Fibroblast of lung (primary cell): ENCODE results near the gene PDE4B.

ENCODE experiments used
- EZH2 ChIP-seq: IDR thresholded peaks from 2 replicates; pipeline ENCODE4 v1.5.1; 2012; ENCODE audit warnings: low read length, control low read depth, mild to moderate bottlenecking; ENCODE audit errors: missing control alignments
- TF ChIP-seq, protein P1 (sequence below), 2 donors: IDR thresholded peaks in 1 of 2; conservative IDR thresholded peaks in 1 of 2; 1 replicate in 1 of 2; 2 replicates in 1 of 2; pipeline ENCODE4 v1.5.1; 2011 to 2012; ENCODE audit warnings: low read length in 2 of 2, control low read depth in 1 of 2, inconsistent platforms in 1 of 2, low read depth in 1 of 2, mild to moderate bottlenecking in 1 of 2

- TF ChIP-seq, protein P1, sequence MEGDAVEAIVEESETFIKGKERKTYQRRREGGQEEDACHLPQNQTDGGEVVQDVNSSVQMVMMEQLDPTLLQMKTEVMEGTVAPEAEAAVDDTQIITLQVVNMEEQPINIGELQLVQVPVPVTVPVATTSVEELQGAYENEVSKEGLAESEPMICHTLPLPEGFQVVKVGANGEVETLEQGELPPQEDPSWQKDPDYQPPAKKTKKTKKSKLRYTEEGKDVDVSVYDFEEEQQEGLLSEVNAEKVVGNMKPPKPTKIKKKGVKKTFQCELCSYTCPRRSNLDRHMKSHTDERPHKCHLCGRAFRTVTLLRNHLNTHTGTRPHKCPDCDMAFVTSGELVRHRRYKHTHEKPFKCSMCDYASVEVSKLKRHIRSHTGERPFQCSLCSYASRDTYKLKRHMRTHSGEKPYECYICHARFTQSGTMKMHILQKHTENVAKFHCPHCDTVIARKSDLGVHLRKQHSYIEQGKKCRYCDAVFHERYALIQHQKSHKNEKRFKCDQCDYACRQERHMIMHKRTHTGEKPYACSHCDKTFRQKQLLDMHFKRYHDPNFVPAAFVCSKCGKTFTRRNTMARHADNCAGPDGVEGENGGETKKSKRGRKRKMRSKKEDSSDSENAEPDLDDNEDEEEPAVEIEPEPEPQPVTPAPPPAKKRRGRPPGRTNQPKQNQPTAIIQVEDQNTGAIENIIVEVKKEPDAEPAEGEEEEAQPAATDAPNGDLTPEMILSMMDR (conservative IDR thresholded peaks at IDR 0.05 in 1 of 2, IDR thresholded peaks at IDR 0.05 in 1 of 2; ENCODE audit: low read depth in 1 of 2, low read length in 2 of 2): no peak
- no peak for TF ChIP-seq EZH2
Measured at GRCh38 chr1:65756616-65757015, 36.1 kb upstream of the PDE4B start.
